ENCODE measurements around the gene FBRSL1.

- no peak for TF ChIP-seq NCOA6 (IDR thresholded peaks at IDR 0.05)
- no peak for TF ChIP-seq CTCF (IDR thresholded peaks at IDR 0.05 in 2 of 3, conservative IDR thresholded peaks at IDR 0.05 in 1 of 3; ENCODE audit: insufficient read depth in 2 of 3, low read depth in 1 of 3, low read length in 3 of 3)
- TF ChIP-seq MYC (IDR thresholded peaks at IDR 0.05; ENCODE audit: low read depth, low read length) = no peak
- TF ChIP-seq MYC (CRISPR knock-in tag; IDR thresholded peaks at IDR 0.05; ENCODE audit: borderline replicate concordance, low read depth) = no peak
- TF ChIP-seq CREM (IDR thresholded peaks at IDR 0.05; ENCODE audit: low read depth) = no peak
Observed at GRCh38 chr12:132481771-132482745, 7.9 kb upstream of the FBRSL1 start.
